Uterus (tissue), 2 donors: ENCODE data around the gene PMF1.

Experiments used
- POLR2A ChIP-seq, 2 donors: fragments of 450-650 bp; IDR thresholded peaks; one replicate each; pipeline ENCODE4 v1.6.1; 2016; ENCODE audit warnings: antibody characterized with exemption in 2 of 2, mild to moderate bottlenecking in 1 of 2, moderate library complexity in 1 of 2
- TF ChIP-seq, protein P1 (sequence below), 4 experiments: fragments of 200-600 bp in 2 of 4; fragments of 450-650 bp in 2 of 4; sonication (generic) in 2 of 4; IDR thresholded peaks; one replicate each; pipeline ENCODE4 v1.5.1; 2016 to 2019; ENCODE audit warnings: antibody characterized with exemption in 4 of 4, mild to moderate bottlenecking in 2 of 4, moderate library complexity in 1 of 4

DNA sequence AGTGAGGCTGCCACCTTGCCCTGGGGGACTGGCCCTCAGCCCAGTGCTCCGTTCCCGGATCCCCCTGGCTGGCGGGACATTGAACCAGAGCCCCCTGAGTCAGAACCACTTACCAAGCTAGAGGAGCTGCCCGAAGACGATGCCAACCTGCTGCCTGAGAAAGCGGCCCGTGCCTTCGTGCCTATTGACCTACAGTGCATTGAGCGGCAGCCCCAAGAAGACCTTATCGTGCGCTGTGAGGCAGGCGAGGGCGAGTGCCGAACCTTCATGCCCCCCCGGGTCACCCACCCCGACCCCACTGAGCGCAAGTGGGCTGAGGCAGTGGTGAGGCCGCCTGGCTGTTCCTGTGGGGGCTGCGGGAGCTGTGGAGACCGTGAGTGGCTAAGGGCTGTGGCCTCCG, 72.6 kb downstream of the PMF1 start:
- TF ChIP-seq, protein P1, sequence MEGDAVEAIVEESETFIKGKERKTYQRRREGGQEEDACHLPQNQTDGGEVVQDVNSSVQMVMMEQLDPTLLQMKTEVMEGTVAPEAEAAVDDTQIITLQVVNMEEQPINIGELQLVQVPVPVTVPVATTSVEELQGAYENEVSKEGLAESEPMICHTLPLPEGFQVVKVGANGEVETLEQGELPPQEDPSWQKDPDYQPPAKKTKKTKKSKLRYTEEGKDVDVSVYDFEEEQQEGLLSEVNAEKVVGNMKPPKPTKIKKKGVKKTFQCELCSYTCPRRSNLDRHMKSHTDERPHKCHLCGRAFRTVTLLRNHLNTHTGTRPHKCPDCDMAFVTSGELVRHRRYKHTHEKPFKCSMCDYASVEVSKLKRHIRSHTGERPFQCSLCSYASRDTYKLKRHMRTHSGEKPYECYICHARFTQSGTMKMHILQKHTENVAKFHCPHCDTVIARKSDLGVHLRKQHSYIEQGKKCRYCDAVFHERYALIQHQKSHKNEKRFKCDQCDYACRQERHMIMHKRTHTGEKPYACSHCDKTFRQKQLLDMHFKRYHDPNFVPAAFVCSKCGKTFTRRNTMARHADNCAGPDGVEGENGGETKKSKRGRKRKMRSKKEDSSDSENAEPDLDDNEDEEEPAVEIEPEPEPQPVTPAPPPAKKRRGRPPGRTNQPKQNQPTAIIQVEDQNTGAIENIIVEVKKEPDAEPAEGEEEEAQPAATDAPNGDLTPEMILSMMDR (IDR thresholded peaks at IDR 0.05): no peak
- TF ChIP-seq POLR2A (IDR thresholded peaks at IDR 0.05): no peak
